ENCODE results near the gene TAF1.
"Not testable (repeated sequence)": the region's sequence is repeated elsewhere in the genome, so short reads cannot be mapped to it uniquely, and the experiment has no call there.

The TAF1 gene

DNA sequence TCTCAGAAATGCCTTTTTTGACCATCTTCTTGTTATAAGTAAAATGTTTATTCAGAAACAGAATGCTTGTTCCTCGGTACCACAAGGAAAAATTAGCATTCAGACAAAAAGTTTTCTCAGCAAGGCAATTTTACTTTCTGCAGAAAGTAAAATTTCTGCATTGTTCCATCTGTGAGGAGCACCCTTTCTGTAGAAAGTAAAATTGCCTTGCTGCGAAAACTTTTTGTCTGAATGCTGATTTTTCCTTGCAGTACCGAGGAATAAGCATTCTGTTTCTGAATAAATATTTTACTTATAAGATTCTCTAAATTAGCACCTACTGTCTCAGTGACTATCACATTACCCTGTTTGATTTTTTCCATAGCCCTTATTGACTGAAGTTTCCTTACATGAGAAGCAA, 39.8 kb upstream of the TAF1 start:
- H3K4me3 ChIP-seq, result no peak overlapping the region
- H3K36me3 ChIP-seq, result no peaks in the 10 kb centered on the region
- peaks cover 0 to 16% (median 10%) of the 10 kb centered on the region in 3 donors for H3K9me3 ChIP-seq
- H3K4me1 ChIP-seq, result no peaks in the 10 kb centered on the region
- TF ChIP-seq, protein P1, sequence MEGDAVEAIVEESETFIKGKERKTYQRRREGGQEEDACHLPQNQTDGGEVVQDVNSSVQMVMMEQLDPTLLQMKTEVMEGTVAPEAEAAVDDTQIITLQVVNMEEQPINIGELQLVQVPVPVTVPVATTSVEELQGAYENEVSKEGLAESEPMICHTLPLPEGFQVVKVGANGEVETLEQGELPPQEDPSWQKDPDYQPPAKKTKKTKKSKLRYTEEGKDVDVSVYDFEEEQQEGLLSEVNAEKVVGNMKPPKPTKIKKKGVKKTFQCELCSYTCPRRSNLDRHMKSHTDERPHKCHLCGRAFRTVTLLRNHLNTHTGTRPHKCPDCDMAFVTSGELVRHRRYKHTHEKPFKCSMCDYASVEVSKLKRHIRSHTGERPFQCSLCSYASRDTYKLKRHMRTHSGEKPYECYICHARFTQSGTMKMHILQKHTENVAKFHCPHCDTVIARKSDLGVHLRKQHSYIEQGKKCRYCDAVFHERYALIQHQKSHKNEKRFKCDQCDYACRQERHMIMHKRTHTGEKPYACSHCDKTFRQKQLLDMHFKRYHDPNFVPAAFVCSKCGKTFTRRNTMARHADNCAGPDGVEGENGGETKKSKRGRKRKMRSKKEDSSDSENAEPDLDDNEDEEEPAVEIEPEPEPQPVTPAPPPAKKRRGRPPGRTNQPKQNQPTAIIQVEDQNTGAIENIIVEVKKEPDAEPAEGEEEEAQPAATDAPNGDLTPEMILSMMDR (IDR thresholded peaks at IDR 0.05), result no peak
- intact Hi-C loops (cut with DNase I; ENCODE audit: low total_unique reads), result no loop called here
- no peaks in the 10 kb centered on the region for H3K27me3 ChIP-seq
- H3K27ac ChIP-seq, result no peak overlapping the region
- DNase-seq, result no peak

DNA sequence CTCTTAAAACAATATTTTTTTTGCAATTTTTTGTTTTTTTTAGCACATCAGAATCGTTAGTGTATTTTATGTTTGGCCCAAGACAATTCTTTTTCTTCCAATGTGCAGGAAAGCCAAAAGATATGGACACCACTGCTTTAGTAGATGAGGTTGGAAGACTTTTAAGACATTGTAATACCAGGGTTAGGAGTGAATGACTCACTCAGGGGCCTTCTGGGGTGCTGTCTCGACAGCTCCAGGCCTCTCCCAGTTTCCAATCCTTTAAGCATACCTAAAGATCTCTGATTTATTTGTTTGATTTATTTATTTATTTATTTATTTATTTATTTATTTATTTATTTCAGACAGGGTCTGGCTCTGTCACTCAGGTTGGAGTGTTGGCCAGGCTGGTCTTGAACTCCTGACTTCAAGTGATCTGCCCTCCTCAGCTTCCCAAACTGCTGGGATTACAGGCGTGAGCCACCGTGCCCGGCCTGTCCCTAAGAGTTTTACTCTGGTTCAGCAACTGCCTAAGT, 16.9 kb upstream of the TAF1 start:
- DNase-seq; H3K27me3 ChIP-seq; H3K9me3 ChIP-seq; H3K4me3 ChIP-seq; H3K27ac ChIP-seq; H3K4me1 ChIP-seq; H3K36me3 ChIP-seq; intact Hi-C loops (cut with DNase I; ENCODE audit: low total_unique reads): not testable (repeated sequence)

DNA sequence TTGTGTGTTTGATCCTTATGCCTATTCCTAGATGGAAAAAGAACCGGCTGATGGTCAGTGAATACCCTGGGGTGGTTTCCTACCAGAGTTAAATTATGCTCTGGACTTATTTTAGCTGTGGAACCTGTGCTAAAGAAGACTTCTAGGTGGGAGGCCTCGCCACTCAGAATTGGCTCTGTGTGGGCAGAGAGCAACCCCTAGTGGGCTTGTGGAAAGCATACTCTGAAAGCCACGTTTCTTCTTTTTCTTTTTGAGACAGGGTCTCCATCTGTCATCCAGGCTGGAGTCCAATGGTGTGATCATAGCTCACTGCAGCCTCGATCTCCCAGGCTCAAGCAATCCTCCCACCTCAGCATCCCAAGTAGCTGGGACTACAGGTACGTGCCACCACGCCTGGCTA, 16.3 kb upstream of the TAF1 start:
- intact Hi-C loops (cut with DNase I; ENCODE audit: low total_unique reads); H3K36me3 ChIP-seq; DNase-seq; H3K4me1 ChIP-seq; H3K27me3 ChIP-seq; H3K9me3 ChIP-seq; H3K27ac ChIP-seq; H3K4me3 ChIP-seq: not testable (repeated sequence)

DNA sequence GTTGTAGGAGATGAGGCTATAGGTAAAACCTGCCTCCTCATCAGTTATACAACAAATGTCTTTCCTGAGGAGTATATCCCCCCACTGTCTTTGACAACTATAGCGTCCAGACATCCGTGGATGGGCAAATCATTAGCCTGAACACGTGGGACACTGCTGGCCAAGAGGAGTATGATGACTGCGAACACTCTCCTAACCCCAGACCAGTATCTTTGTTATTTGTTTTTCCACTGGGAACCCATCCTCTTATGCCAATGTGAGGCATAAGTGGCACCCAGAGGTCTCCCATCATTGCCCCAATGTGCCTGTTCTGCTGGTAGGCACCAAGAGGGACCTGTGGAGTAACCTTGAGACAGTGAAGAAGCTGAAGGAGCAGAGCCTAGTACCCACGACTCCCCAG, 13.7 kb upstream of the TAF1 start:
- H3K36me3 ChIP-seq; H3K27ac ChIP-seq; H3K27me3 ChIP-seq; intact Hi-C loops (cut with DNase I; ENCODE audit: low total_unique reads); DNase-seq; H3K4me1 ChIP-seq; H3K9me3 ChIP-seq; H3K4me3 ChIP-seq: not testable (repeated sequence)

DNA sequence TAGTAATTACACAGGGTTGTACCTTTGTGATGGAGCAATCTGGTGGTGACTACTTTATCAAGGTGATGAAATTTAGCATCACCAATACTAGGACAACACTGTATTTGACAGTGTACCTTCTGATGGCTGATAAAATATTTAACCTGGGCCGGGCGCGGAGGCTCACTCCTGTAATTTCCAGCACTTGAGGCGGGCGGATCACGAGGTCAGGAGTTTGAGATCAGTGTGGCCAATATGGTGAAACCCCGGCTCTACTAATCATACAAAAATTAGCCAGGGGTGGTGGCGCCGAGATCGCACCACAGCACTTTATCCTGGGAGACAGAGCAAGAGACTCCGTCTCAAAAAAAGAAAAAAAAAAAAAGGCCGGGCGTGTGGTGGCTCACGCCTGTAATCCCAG, 1.9 kb upstream of the TAF1 start:
- intact Hi-C loops (cut with DNase I; ENCODE audit: low total_unique reads), result loop anchor here (10.0 kb wide), 1 partner anchor 109 kb away; the partner anchor contains the start of gene ZMYM3
- Histone ChIP-seq H3K4me3 (no peak overlapping the region), H3K9me3 (no peaks in the 10 kb centered on the region), H3K36me3 (no peaks in the 10 kb centered on the region), H3K27ac (peak overlapping the region; percentile 89 to 93), H3K27me3 (no peaks in the 10 kb centered on the region), H3K4me1 (peaks cover 0 to 14% (median 6%) of the 10 kb centered on the region in 4 donors)
- TF ChIP-seq, protein P1 (IDR thresholded peaks at IDR 0.05), result no peak
- no peak for DNase-seq

DNA sequence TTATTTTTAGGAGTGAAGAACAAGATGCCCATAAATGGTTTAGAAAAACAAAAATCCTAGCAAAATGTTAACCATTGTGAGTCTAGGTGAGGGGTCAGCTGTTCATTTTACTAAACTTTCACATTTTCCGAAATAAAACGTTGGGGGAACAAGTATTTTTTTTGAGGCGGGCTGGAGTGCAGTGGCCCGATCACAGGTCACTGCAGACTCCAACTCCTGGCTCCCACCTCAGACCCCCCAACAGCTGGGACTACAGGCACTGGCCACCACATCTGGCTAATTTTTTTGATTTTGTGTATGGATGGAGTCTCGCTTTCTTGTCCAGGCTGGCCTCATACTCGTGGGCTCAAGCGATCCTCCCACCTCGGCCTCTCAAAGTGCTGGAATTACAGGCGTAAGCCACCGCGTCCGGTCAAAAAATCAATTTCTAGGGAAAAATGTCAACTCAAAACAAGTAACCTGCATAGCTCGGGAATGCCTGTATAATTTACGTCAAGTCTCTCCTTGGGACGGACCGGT, 742 bp upstream of the TAF1 start:
- DNase-seq, result no peak
- TF ChIP-seq, protein P1 (IDR thresholded peaks at IDR 0.05), result no peak
- Histone ChIP-seq H3K36me3 (peaks cover 0 to 6% (median 0%) of the 10 kb centered on the region in 3 donors), H3K4me1 (peaks cover 0 to 14% (median 6%) of the 10 kb centered on the region in 4 donors), H3K9me3 (no peaks in the 10 kb centered on the region), H3K27ac (peak overlapping the region; percentile 89 to 93), H3K27me3 (no peaks in the 10 kb centered on the region), H3K4me3 (peak overlapping the region; percentile 64 to 66)
- intact Hi-C loops (cut with DNase I; ENCODE audit: low total_unique reads), result loop anchor here (10.0 kb wide), 1 partner anchor 111 kb away; the partner anchor contains the start of gene ZMYM3

DNA sequence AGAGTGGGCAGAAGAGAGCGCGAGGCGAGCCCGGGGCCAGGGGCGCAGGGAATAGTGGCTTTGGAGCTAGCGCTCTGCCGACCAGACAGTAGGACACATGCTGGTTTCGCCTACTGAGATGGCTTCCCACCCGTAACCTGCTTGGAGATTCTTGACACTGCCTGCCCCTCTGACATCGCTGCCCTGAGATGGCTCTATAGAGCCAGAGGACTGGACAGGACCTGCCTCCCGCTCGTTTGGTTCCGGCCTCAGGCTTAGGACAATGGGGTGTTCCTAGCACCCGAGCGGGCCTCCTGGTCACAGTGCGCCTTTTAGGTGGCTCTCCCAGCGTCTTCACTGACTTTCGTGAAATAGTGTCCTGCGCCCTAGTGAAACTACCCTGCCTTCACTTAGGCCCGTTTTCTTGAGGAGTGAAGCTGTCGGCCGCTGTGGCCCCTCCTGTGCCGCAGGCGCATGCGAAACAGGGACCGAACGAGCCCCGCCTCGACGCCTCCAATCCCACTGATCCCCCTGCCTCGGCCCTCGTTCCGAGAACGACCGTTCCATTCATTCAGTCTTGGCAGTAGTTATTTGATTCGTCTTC, 608 bp downstream of the TAF1 start:
- Histone ChIP-seq H3K27ac (peak overlapping the region; percentile 88 to 90), H3K4me1 (peaks cover 0 to 22% (median 6%) of the 10 kb centered on the region in 4 donors), H3K9me3 (no peaks in the 10 kb centered on the region), H3K36me3 (peaks cover 0 to 15% (median 4%) of the 10 kb centered on the region in 3 donors), H3K27me3 (no peaks in the 10 kb centered on the region), H3K4me3 (peak overlapping the region; percentile 75 to 86)
- peak in 1 of 2 donors; percentile 19 for DNase-seq
- intact Hi-C loops (cut with DNase I; ENCODE audit: low total_unique reads), result loop anchor here (10.0 kb wide), 1 partner anchor 112 kb away; the partner anchor contains the start of gene ZMYM3
- TF ChIP-seq, protein P1 (IDR thresholded peaks at IDR 0.05), result no peak

Data from tibial artery (tissue), 4 donors.